HG02642 (cell line): ENCODE results near the gene PLA2G2C.
"Not testable (repeated sequence)": the region's sequence is repeated elsewhere in the genome, so short reads cannot be mapped to it uniquely, and the experiment has no call there.

ENCODE experiments used
- ATAC-seq: cut with Tn5 transposase; IDR thresholded peaks from one replicate; pipeline ENCODE4 v1.9.1; 2021; ENCODE audit warnings: mild to moderate bottlenecking; ENCODE audit not compliant: unreplicated experiment, poor library complexity

Gene PLA2G2C

GRCh38 chr1:20185834-20186782 is at the start of gene PLA2G2C, which contains the start of gene UBXN10:
Gene PLA2G2C, minus strand, starts transcription at chr1:20186518. Its CDS starts 9,155 bp downstream, at chr1:20177363.
Gene UBXN10, plus strand, starts transcription at chr1:20186096. Its CDS starts 4,466 bp downstream, at chr1:20190562.
- ATAC-seq = no peak

GRCh38 chr1:20234788-20235535 is 48.6 kb upstream of the PLA2G2C start:
- no peak for ATAC-seq

- no peak for ATAC-seq
Observed at GRCh38 chr1:20233866-20234265, 47.5 kb upstream of the PLA2G2C start.

GRCh38 chr1:20233394-20233793 is 47.1 kb upstream of the PLA2G2C start:
- ATAC-seq = no peak

GRCh38 chr1:20232564-20232963 is 46.2 kb upstream of the PLA2G2C start:
- ATAC-seq = not testable (repeated sequence)

GRCh38 chr1:20229171-20229570 is 42.9 kb upstream of the PLA2G2C start:
- no peak for ATAC-seq

- ATAC-seq = no peak
Observed at GRCh38 chr1:20228314-20228825, 42.1 kb upstream of the PLA2G2C start.

- ATAC-seq = no peak
Observed at GRCh38 chr1:20227704-20228103, 41.4 kb upstream of the PLA2G2C start.

- ATAC-seq = no peak
Observed at GRCh38 chr1:20224546-20224945, 38.2 kb upstream of the PLA2G2C start.

GRCh38 chr1:20223551-20224419 is 37.5 kb upstream of the PLA2G2C start:
- no peak for ATAC-seq

GRCh38 chr1:20223106-20223505 is 36.8 kb upstream of the PLA2G2C start:
- ATAC-seq = no peak

GRCh38 chr1:20220036-20220435 is 33.7 kb upstream of the PLA2G2C start:
- ATAC-seq = no peak

GRCh38 chr1:20219053-20219452 is 32.7 kb upstream of the PLA2G2C start:
- not testable (repeated sequence) for ATAC-seq

GRCh38 chr1:20216574-20216973 is 30.3 kb upstream of the PLA2G2C start:
- ATAC-seq = no peak

GRCh38 chr1:20215716-20216115 is 29.4 kb upstream of the PLA2G2C start:
- ATAC-seq = no peak

GRCh38 chr1:20212685-20213331 is 26.5 kb upstream of the PLA2G2C start:
- no peak for ATAC-seq

GRCh38 chr1:20212085-20212684 is 25.9 kb upstream of the PLA2G2C start:
- ATAC-seq = no peak

- no peak for ATAC-seq
Observed at GRCh38 chr1:20211511-20211931, 25.2 kb upstream of the PLA2G2C start.
